ENCODE measurements around the gene CRMP1.
"Not testable (repeated sequence)": the region's sequence is repeated elsewhere in the genome, so short reads cannot be mapped to it uniquely, and the experiment has no call there.

The CRMP1 gene

GRCh38 chr4:5856362-5856761 is 36.5 kb downstream of the CRMP1 start:
- not testable (repeated sequence) for H4K5ac ChIP-seq (ENCODE audit: low read length)

GRCh38 chr4:5854929-5855328 is 38.0 kb downstream of the CRMP1 start:
- H3K27me3 ChIP-seq (ENCODE audit: insufficient read depth, low read length, poor library complexity): no peaks in the 10 kb centered on the region
- DNase-seq: no peak
- H2AK5ac ChIP-seq (ENCODE audit: low read length): no peak overlapping the region
- H3K4me1 ChIP-seq (ENCODE audit: control insufficient read depth, low read depth, low read length): no peaks in the 10 kb centered on the region
- H2BK15ac ChIP-seq (replicated peaks; ENCODE audit: low read depth): no peak overlapping the region
- peaks cover 13% of the 10 kb centered on the region for H3K36me3 ChIP-seq (ENCODE audit: control insufficient read depth, insufficient read depth, low read length)
- peaks cover 21% of the 10 kb centered on the region for H3K79me1 ChIP-seq (ENCODE audit: low read length)
- H3K9ac ChIP-seq (ENCODE audit: low read length): no peak overlapping the region
- no peak overlapping the region for H3K4me3 ChIP-seq (ENCODE audit: low read length)
- H3K23ac ChIP-seq (ENCODE audit: low read length): no peak overlapping the region
- no peak overlapping the region for H3K4me2 ChIP-seq (ENCODE audit: low read length)
- no peak overlapping the region for H3K56ac ChIP-seq (ENCODE audit: low read length)
- H3K27ac ChIP-seq (ENCODE audit: low read depth, low read length): no peak overlapping the region
- no peak overlapping the region for H2BK120ac ChIP-seq (ENCODE audit: low read depth, low read length)
- H4K5ac ChIP-seq (ENCODE audit: low read length): no peak overlapping the region
- H2BK5ac ChIP-seq (ENCODE audit: low read length): no peak overlapping the region
- no peak overlapping the region for H3K4ac ChIP-seq (ENCODE audit: low read depth, low read length)
- peaks cover 7% of the 10 kb centered on the region for H3K79me2 ChIP-seq (ENCODE audit: control insufficient read depth, insufficient read depth, low read length)
- no CpG with 5 or more reads among the region's 3 CpGs for WGBS (ENCODE audit: extremely low coverage, insufficient coverage, low lambda C conversion rate)
- no peak overlapping the region for H4K8ac ChIP-seq (ENCODE audit: low read depth, low read length)
- H3K18ac ChIP-seq (ENCODE audit: low read length): no peak overlapping the region

More at GRCh38 chr4:5856362-5856761, 36.5 kb downstream of the CRMP1 start:
- not testable (repeated sequence) for H3K9ac ChIP-seq (ENCODE audit: low read length); H3K18ac ChIP-seq (ENCODE audit: low read length); H2BK15ac ChIP-seq (replicated peaks; ENCODE audit: low read depth); DNase-seq; H3K23ac ChIP-seq (ENCODE audit: low read length); H4K8ac ChIP-seq (ENCODE audit: low read depth, low read length); H2BK120ac ChIP-seq (ENCODE audit: low read depth, low read length); H3K56ac ChIP-seq (ENCODE audit: low read length); H3K4me3 ChIP-seq (ENCODE audit: low read length); H2BK5ac ChIP-seq (ENCODE audit: low read length); H2AK5ac ChIP-seq (ENCODE audit: low read length); H3K27ac ChIP-seq (ENCODE audit: low read depth, low read length); H3K27me3 ChIP-seq (ENCODE audit: insufficient read depth, low read length, poor library complexity); H3K4me2 ChIP-seq (ENCODE audit: low read length); H3K4me1 ChIP-seq (ENCODE audit: control insufficient read depth, low read depth, low read length); H3K4ac ChIP-seq (ENCODE audit: low read depth, low read length); H3K79me2 ChIP-seq (ENCODE audit: control insufficient read depth, insufficient read depth, low read length)
- H3K79me1 ChIP-seq (ENCODE audit: low read length): peaks cover 21% of the 10 kb centered on the region
- peaks cover 12% of the 10 kb centered on the region for H3K36me3 ChIP-seq (ENCODE audit: control insufficient read depth, insufficient read depth, low read length)
- 100% methylated on average over 2 of the region's 3 CpGs for WGBS (ENCODE audit: extremely low coverage, insufficient coverage, low lambda C conversion rate)

DNA sequence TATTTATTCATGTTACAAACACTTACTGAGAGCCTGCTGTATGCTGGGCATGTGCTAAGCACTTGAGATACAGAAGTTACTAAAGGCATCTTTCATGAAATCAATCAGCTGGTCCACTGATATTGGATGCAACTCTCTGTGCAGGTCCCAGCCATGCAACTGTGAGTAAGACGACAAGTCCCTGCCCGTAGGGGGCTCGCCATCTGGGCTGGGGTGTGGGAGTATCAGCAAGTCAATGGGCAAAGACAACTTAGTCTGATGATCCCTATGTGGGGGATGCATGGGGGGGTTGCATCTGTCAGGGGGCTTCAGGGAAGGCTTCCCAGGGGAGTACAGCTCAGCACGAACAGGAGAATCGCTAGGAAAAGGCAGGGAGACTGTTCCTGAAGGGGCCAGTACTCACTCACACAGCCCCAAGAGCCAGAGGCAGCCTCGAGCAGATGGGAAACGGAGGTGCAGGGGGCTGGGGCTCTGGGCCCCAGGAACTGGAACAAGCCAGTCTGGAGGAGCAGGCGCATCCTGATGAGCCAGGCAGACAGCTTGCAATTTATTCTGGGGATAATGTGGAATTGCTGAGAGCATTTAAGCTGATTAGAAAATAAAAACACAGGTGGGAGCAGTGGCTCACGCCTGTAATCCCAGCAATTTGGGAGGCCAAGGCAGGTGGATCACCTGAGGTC is 40.2 kb downstream of the CRMP1 start:
- H3K18ac ChIP-seq (ENCODE audit: low read length): no peak overlapping the region
- no peak overlapping the region for H2AK5ac ChIP-seq (ENCODE audit: low read length)
- H3K4me1 ChIP-seq (ENCODE audit: control insufficient read depth, low read depth, low read length): no peaks in the 10 kb centered on the region
- peaks cover 13% of the 10 kb centered on the region for H3K79me1 ChIP-seq (ENCODE audit: low read length)
- no peak overlapping the region for H3K23ac ChIP-seq (ENCODE audit: low read length)
- no peak overlapping the region for H3K4me3 ChIP-seq (ENCODE audit: low read length)
- no peak overlapping the region for H2BK120ac ChIP-seq (ENCODE audit: low read depth, low read length)
- WGBS (ENCODE audit: extremely low coverage, insufficient coverage, low lambda C conversion rate): no CpG with 5 or more reads among the region's 9 CpGs
- no peaks in the 10 kb centered on the region for H3K27me3 ChIP-seq (ENCODE audit: insufficient read depth, low read length, poor library complexity)
- H4K5ac ChIP-seq (ENCODE audit: low read length): no peak overlapping the region
- no peak for DNase-seq
- no peak overlapping the region for H2BK15ac ChIP-seq (replicated peaks; ENCODE audit: low read depth)
- H3K56ac ChIP-seq (ENCODE audit: low read length): no peak overlapping the region
- no peak overlapping the region for H3K4ac ChIP-seq (ENCODE audit: low read depth, low read length)
- H3K27ac ChIP-seq (ENCODE audit: low read depth, low read length): no peak overlapping the region
- no peak overlapping the region for H3K9ac ChIP-seq (ENCODE audit: low read length)
- H3K79me2 ChIP-seq (ENCODE audit: control insufficient read depth, insufficient read depth, low read length): peaks cover 4% of the 10 kb centered on the region
- no peak overlapping the region for H2BK5ac ChIP-seq (ENCODE audit: low read length)
- peaks cover 11% of the 10 kb centered on the region for H3K36me3 ChIP-seq (ENCODE audit: control insufficient read depth, insufficient read depth, low read length)
- H4K8ac ChIP-seq (ENCODE audit: low read depth, low read length): no peak overlapping the region
- no peak overlapping the region for H3K4me2 ChIP-seq (ENCODE audit: low read length)

DNA sequence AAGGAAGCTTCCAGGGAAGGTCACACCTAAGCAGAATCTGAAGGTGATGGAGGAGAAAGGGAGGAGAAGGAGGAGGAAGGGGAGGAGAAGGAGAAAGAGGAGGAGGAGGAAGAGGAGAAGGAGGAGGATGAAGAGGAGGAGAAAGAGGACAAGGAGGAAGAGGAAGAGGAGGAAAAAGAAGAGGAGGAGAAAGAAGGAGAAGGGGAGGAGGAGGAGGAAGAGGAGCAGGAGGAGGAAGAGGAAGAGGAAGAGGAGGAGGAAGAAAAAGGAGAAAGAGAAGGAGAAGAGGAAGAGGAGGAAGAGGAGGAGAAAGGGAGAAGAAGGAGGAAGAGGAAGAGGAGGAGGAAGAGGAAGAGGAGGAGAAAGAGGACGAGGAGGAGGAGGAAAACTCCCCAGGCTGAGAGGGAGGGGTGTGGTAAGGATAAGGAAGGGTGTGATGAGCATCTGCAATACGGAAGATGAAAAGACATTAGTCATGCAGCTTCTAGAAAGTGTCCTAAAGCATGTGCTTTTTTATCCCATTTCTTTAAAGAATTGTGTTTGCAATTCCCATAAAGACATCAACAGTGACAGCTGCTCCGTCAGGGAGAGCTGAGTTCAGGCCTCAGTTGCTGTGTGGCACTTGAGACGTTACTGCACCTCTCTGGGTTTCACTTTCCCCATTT is 41.1 kb downstream of the CRMP1 start:
- Histone ChIP-seq H3K79me1 (ENCODE audit: low read length) (peaks cover 6% of the 10 kb centered on the region), H4K8ac (ENCODE audit: low read depth, low read length) (no peak overlapping the region), H2BK15ac (replicated peaks; ENCODE audit: low read depth) (no peak overlapping the region), H2BK5ac (ENCODE audit: low read length) (no peak overlapping the region), H3K18ac (ENCODE audit: low read length) (no peak overlapping the region), H4K5ac (ENCODE audit: low read length) (no peak overlapping the region), H3K4ac (ENCODE audit: low read depth, low read length) (no peak overlapping the region), H3K9ac (ENCODE audit: low read length) (no peak overlapping the region), H3K79me2 (ENCODE audit: control insufficient read depth, insufficient read depth, low read length) (no peaks in the 10 kb centered on the region), H2BK120ac (ENCODE audit: low read depth, low read length) (no peak overlapping the region), H2AK5ac (ENCODE audit: low read length) (no peak overlapping the region), H3K27ac (ENCODE audit: low read depth, low read length) (no peak overlapping the region), H3K27me3 (ENCODE audit: insufficient read depth, low read length, poor library complexity) (no peaks in the 10 kb centered on the region), H3K4me1 (ENCODE audit: control insufficient read depth, low read depth, low read length) (no peaks in the 10 kb centered on the region), H3K23ac (ENCODE audit: low read length) (no peak overlapping the region), H3K56ac (ENCODE audit: low read length) (no peak overlapping the region), H3K4me2 (ENCODE audit: low read length) (no peak overlapping the region), H3K4me3 (ENCODE audit: low read length) (no peak overlapping the region), H3K36me3 (ENCODE audit: control insufficient read depth, insufficient read depth, low read length) (peaks cover 13% of the 10 kb centered on the region)
- no peak for DNase-seq
- no CpG with 5 or more reads among the region's 4 CpGs for WGBS (ENCODE audit: extremely low coverage, insufficient coverage, low lambda C conversion rate)

DNA sequence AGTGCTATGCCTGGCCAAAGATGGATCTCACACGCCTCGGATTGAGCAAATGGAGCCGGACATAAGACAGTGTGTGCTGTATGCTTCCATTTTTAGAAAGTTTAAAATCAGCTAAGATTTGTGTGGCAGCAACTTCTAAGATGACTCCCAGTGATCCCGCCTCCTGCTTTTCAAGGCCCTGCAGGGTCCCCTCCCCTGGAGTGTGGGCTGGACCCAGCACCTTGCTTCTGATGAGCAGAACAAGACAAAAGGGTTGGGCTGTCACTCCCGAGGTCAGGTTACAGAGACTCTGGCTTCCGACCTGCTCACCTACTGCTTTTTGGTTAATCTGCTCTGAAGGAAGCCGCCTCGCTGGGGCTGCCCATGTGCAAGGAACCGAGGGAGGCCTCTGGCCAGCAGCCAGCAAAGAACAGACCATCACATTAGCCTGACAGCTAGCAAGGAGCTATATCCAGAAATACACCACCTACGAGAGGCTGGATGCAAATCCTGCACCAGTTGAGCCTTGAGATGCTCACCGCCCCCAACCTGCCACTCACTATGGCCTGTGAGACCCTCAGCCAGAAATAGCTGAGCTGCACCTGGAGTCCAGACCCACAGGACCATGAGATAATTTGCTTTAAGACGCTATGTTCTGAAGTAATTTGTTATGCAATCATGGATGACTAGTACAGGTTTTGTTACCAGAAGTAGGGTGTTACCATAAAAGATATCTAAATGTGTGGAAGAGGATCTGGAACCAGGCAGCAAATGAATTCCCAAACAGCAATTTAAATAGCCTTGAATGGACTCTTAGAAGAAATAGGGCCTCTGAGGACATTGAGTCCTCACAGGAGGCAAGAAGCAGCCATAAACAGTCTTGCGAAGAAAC is 47.6 kb downstream of the CRMP1 start:
- no peak overlapping the region for H2BK5ac ChIP-seq (ENCODE audit: low read length)
- H3K79me1 ChIP-seq (ENCODE audit: low read length): no peaks in the 10 kb centered on the region
- no peak overlapping the region for H3K4me3 ChIP-seq (ENCODE audit: low read length)
- H2BK15ac ChIP-seq (replicated peaks; ENCODE audit: low read depth): no peak overlapping the region
- no peak for DNase-seq
- H4K8ac ChIP-seq (ENCODE audit: low read depth, low read length): no peak overlapping the region
- H3K27ac ChIP-seq (ENCODE audit: low read depth, low read length): no peak overlapping the region
- H3K56ac ChIP-seq (ENCODE audit: low read length): no peak overlapping the region
- H3K9ac ChIP-seq (ENCODE audit: low read length): no peak overlapping the region
- no peak overlapping the region for H3K4ac ChIP-seq (ENCODE audit: low read depth, low read length)
- no CpG with 5 or more reads among the region's 13 CpGs for WGBS (ENCODE audit: extremely low coverage, insufficient coverage, low lambda C conversion rate)
- H3K4me1 ChIP-seq (ENCODE audit: control insufficient read depth, low read depth, low read length): no peaks in the 10 kb centered on the region
- peaks cover 17% of the 10 kb centered on the region for H3K36me3 ChIP-seq (ENCODE audit: control insufficient read depth, insufficient read depth, low read length)
- H3K27me3 ChIP-seq (ENCODE audit: insufficient read depth, low read length, poor library complexity): no peaks in the 10 kb centered on the region
- H3K4me2 ChIP-seq (ENCODE audit: low read length): no peak overlapping the region
- no peak overlapping the region for H3K23ac ChIP-seq (ENCODE audit: low read length)
- H3K18ac ChIP-seq (ENCODE audit: low read length): no peak overlapping the region
- no peaks in the 10 kb centered on the region for H3K79me2 ChIP-seq (ENCODE audit: control insufficient read depth, insufficient read depth, low read length)
- no peak overlapping the region for H2BK120ac ChIP-seq (ENCODE audit: low read depth, low read length)
- no peak overlapping the region for H2AK5ac ChIP-seq (ENCODE audit: low read length)
- H4K5ac ChIP-seq (ENCODE audit: low read length): no peak overlapping the region
